Measurements from ENCODE around the gene INAFM2. TPM values are rescaled to one million over a fixed set of nuclear protein-coding genes. Genes with fewer than 3 reads are reported as not detected.

The INAFM2 gene
- total RNA-seq, 1 donor from 2014 or later = 80.6 TPM

DNA sequence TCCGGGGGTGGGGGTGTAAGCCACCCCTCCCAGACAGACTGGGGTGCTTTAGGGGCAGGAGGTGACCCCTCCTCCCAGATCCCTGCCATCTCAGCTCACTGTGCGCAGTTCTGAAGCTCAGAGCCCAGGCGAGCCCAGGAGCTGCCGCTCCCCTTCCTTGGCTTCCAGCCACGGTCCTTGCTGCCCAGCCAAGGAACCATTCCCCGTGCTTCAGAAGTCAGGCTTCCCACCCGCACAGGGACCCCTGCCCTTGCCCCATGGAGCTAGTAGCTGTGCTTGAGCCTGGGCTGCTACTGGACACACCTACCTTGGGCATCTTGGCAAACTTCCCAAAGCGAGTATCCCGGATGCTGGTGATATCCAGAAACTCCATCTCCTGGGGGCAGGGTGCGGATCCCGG, 20.5 kb upstream of the INAFM2 start:
- TF ChIP-seq, protein P1, sequence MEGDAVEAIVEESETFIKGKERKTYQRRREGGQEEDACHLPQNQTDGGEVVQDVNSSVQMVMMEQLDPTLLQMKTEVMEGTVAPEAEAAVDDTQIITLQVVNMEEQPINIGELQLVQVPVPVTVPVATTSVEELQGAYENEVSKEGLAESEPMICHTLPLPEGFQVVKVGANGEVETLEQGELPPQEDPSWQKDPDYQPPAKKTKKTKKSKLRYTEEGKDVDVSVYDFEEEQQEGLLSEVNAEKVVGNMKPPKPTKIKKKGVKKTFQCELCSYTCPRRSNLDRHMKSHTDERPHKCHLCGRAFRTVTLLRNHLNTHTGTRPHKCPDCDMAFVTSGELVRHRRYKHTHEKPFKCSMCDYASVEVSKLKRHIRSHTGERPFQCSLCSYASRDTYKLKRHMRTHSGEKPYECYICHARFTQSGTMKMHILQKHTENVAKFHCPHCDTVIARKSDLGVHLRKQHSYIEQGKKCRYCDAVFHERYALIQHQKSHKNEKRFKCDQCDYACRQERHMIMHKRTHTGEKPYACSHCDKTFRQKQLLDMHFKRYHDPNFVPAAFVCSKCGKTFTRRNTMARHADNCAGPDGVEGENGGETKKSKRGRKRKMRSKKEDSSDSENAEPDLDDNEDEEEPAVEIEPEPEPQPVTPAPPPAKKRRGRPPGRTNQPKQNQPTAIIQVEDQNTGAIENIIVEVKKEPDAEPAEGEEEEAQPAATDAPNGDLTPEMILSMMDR (IDR thresholded peaks at IDR 0.05) = no peak
- H3K27me3 Mint-ChIP-seq (ENCODE audit: low read depth) = peaks cover 9% of the 10 kb centered on the region
- no peak overlapping the region for H3K27ac Mint-ChIP-seq (ENCODE audit: unreplicated experiment)
- peaks cover 2% of the 10 kb centered on the region for H3K4me1 Mint-ChIP-seq (ENCODE audit: low read depth)
- peaks cover 15% of the 10 kb centered on the region for H3K9me3 Mint-ChIP-seq (ENCODE audit: low read depth)
- no peak for DNase-seq (ENCODE audit: low spot score)
- no peaks in the 10 kb centered on the region for H3K36me3 Mint-ChIP-seq (ENCODE audit: low read depth)
- no peak overlapping the region for H3K4me3 Mint-ChIP-seq (ENCODE audit: unreplicated experiment)

DNA sequence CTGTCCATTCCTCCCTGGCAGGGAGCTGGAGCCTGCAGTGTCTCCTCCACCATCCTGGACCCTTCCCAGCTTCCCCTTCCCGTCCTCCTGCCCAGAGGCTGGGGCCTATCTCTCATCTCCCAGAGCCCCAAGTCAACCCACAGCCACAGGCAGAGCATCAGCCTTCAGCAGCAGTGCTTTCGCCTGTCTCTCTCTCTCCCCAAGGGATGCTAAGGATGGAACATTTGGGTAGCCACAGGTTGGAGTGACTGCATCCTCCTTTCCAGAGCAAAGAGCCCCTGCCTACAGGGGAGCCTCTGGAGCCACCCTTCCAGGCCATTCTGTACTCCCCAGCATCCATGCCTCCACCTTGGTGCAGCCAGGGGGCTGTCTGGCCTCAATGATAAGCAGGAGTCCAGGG, 19.9 kb upstream of the INAFM2 start:
- DNase-seq (ENCODE audit: low spot score) = no peak
- Mint-ChIP-seq H3K4me3 (ENCODE audit: unreplicated experiment) (no peak overlapping the region), H3K9me3 (ENCODE audit: low read depth) (peaks cover 15% of the 10 kb centered on the region), H3K4me1 (ENCODE audit: low read depth) (peaks cover 2% of the 10 kb centered on the region), H3K27ac (ENCODE audit: unreplicated experiment) (no peak overlapping the region), H3K27me3 (ENCODE audit: low read depth) (peaks cover 9% of the 10 kb centered on the region), H3K36me3 (ENCODE audit: low read depth) (no peaks in the 10 kb centered on the region)
- TF ChIP-seq, protein P1 (IDR thresholded peaks at IDR 0.05) = no peak

DNA sequence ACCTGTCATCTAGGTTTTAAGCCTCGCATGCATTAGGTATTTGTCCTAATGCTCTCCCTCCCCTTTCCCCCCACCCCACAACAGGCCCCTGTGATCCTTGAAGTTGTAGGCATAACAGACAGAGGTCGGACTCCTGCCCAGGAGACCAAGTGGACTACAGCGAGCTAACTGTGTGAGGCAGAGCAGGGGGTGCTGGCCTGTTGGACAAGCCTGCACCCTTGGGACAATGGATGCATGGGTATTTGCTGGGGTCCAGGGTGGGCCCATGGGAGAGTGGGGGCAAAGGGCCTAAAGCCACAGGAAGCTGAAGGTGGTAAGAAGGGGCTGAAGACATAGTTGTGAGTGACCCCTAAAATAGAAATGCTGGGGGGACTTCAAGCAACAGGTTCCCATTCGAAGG, 18.2 kb upstream of the INAFM2 start:
- H3K4me1 Mint-ChIP-seq (ENCODE audit: low read depth) = peaks cover 6% of the 10 kb centered on the region
- H3K27me3 Mint-ChIP-seq (ENCODE audit: low read depth) = peaks cover 9% of the 10 kb centered on the region
- H3K36me3 Mint-ChIP-seq (ENCODE audit: low read depth) = no peaks in the 10 kb centered on the region
- no peak overlapping the region for H3K4me3 Mint-ChIP-seq (ENCODE audit: unreplicated experiment)
- TF ChIP-seq, protein P1 (IDR thresholded peaks at IDR 0.05) = no peak
- no peak overlapping the region for H3K27ac Mint-ChIP-seq (ENCODE audit: unreplicated experiment)
- peaks cover 5% of the 10 kb centered on the region for H3K9me3 Mint-ChIP-seq (ENCODE audit: low read depth)
- DNase-seq (ENCODE audit: low spot score) = no peak

DNA sequence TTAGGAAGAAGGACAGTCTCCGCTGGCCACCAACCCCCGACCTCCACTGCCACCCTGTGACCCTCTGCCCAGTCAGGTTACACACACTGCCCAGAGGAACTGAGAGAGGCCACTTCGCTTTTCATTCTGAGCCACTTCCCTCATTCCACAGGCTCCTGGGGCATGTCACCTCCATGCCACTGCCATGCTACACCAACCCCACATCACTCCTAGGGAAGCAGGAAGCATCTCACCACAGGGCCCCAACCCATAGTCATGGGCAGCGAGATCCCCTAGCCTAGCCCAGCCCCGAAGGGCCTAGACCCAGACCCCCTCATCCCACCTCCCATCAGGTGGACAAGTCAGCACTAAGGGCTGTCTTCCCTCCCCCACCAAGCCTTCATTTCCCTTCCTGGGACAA, 17.1 kb upstream of the INAFM2 start:
- Mint-ChIP-seq H3K27me3 (ENCODE audit: low read depth) (peaks cover 9% of the 10 kb centered on the region), H3K27ac (ENCODE audit: unreplicated experiment) (no peak overlapping the region), H3K9me3 (ENCODE audit: low read depth) (no peaks in the 10 kb centered on the region), H3K36me3 (ENCODE audit: low read depth) (no peaks in the 10 kb centered on the region), H3K4me3 (ENCODE audit: unreplicated experiment) (no peak overlapping the region), H3K4me1 (ENCODE audit: low read depth) (peaks cover 6% of the 10 kb centered on the region)
- DNase-seq (ENCODE audit: low spot score) = no peak
- TF ChIP-seq, protein P1 (IDR thresholded peaks at IDR 0.05) = no peak

DNA sequence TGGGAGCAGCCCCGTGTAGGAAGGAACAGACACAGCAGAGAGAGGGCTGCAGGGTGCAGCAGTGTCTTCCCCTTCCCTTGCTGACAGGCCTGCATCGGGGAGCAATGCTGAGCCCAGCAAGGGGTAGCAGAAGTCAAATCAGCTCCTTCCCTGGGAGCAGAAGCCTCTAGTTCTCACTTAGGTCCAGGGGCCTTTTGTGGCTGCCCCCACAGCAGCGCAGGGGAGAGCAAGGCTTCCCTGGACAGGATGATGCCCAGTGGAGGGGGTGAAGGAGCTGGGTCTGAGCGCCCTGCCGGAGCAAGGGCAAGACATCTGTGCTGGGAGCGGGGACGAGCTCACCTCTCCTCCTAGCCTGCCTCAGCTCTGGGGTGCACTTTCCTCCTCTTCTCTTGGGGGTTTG, 16.6 kb upstream of the INAFM2 start:
- no peak overlapping the region for H3K4me3 Mint-ChIP-seq (ENCODE audit: unreplicated experiment)
- H3K9me3 Mint-ChIP-seq (ENCODE audit: low read depth) = no peaks in the 10 kb centered on the region
- H3K27me3 Mint-ChIP-seq (ENCODE audit: low read depth) = peaks cover 9% of the 10 kb centered on the region

More for the DNA sequence above, 16.6 kb upstream of the INAFM2 start:
- Mint-ChIP-seq H3K36me3 (ENCODE audit: low read depth) (no peaks in the 10 kb centered on the region), H3K4me1 (ENCODE audit: low read depth) (peaks cover 6% of the 10 kb centered on the region), H3K27ac (ENCODE audit: unreplicated experiment) (no peak overlapping the region)
- no peak for DNase-seq (ENCODE audit: low spot score)
- TF ChIP-seq, protein P1 (IDR thresholded peaks at IDR 0.05) = no peak
